ENCODE measurements around the gene CDK3. TPM values are rescaled to one million over a fixed set of nuclear protein-coding genes. Genes with fewer than 3 reads are reported as not detected.
"Not testable (repeated sequence)": the region's sequence is repeated elsewhere in the genome, so short reads cannot be mapped to it uniquely, and the experiment has no call there.

Gene CDK3
- total and polyA plus RNA-seq, 4 donors, result 1.5 to 6.3 (median 2.6) TPM

DNA sequence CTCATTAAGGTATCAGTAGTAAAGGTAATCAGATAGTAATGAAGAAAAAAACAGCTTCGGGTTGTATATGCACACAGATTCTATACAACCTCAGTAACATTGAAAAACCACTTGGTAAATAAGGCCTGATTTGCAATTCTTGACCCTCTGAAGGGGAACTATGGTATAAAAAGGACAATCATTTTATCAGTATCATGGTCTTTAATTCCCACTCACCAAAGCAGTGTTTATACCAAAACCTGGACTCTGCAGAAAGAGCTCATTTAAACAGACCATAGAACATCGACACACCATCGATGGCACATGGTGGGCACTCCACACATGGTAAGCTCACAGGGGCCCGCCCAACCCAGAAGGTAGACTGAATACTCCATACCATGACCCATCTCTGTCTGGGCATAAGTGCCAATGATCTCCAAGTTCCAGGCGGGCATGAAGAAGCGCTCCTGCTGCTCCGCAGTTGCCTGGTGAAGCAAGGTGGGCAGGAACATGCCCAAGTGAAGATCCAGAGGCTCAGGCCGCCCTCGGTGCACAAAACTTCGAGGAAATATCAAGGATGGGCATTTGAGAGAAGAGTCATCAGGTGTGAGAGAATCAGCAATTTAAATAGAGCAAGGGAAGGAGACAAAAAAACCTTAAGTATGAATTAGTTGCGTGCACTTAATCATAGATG, 40.7 kb upstream of the CDK3 start:
- peaks cover 8 to 34% (median 23%) of the 10 kb centered on the region in 4 donors for H3K4me1 ChIP-seq (ENCODE audit: control insufficient read depth in 4 of 4, insufficient read depth in 4 of 4, low read length in 3 of 4)
- H3K36me3 ChIP-seq (ENCODE audit: control insufficient read depth in 4 of 4, insufficient read depth in 3 of 4, low read depth in 1 of 4, low read length in 3 of 4), result peaks cover 7 to 22% (median 16%) of the 10 kb centered on the region in 4 donors
- H3K27ac ChIP-seq (ENCODE audit: low read depth in 1 of 2, low read length in 2 of 2), result peak overlapping the region in 1 of 2 donors; percentile 29
- H3K27me3 ChIP-seq (ENCODE audit: control insufficient read depth in 4 of 4, insufficient read depth in 4 of 4, low read length in 3 of 4), result no peaks in the 10 kb centered on the region
- no peaks in the 10 kb centered on the region for H3K9me3 ChIP-seq (ENCODE audit: control insufficient read depth in 4 of 4, low read length in 3 of 4)
- TF ChIP-seq ZBTB33 (IDR thresholded peaks at IDR 0.05) (no peak), HNF4G (IDR thresholded peaks at IDR 0.05) (no peak), FOXA2 (IDR thresholded peaks at IDR 0.05) (no peak), TAF1 (conservative IDR thresholded peaks at IDR 0.05) (no peak), JUND (IDR thresholded peaks at IDR 0.05) (no peak), YY1 (IDR thresholded peaks at IDR 0.05) (no peak), NR2F2 (IDR thresholded peaks at IDR 0.05) (no peak), CTCF (IDR thresholded peaks at IDR 0.05; ENCODE audit: low read depth, low read length, missing input control) (no peak), MAX (IDR thresholded peaks at IDR 0.05) (no peak), GABPA (IDR thresholded peaks at IDR 0.05 in 1 of 2, conservative IDR thresholded peaks at IDR 0.05 in 1 of 2) (no peak), SP1 (IDR thresholded peaks at IDR 0.05) (no peak)
- no peak for DNase-seq (ENCODE audit: low spot score)
- H3K4me3 ChIP-seq (ENCODE audit: low read depth in 1 of 3, low read length in 3 of 3), result no peak overlapping the region
- WGBS, result 91% methylated on average over 11 of the region's 11 CpGs
- no peak overlapping the region for H3K9ac ChIP-seq (ENCODE audit: low read depth in 1 of 2, low read length in 2 of 2)

- TF ChIP-seq FOXA1 (IDR thresholded peaks at IDR 0.05), result no peak
- no peak for TF ChIP-seq ZBTB33 (IDR thresholded peaks at IDR 0.05)
- TF ChIP-seq SP1 (IDR thresholded peaks at IDR 0.05), result no peak
- TF ChIP-seq YY1 (IDR thresholded peaks at IDR 0.05), result no peak
- TF ChIP-seq RAD21 (IDR thresholded peaks at IDR 0.05), result no peak
- TF ChIP-seq JUND (IDR thresholded peaks at IDR 0.05), result no peak
- no peak for TF ChIP-seq RXRA (IDR thresholded peaks at IDR 0.05)
- TF ChIP-seq, protein P1, sequence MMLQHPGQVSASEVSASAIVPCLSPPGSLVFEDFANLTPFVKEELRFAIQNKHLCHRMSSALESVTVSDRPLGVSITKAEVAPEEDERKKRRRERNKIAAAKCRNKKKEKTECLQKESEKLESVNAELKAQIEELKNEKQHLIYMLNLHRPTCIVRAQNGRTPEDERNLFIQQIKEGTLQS (IDR thresholded peaks at IDR 0.05), result no peak
- TF ChIP-seq TAF1 (conservative IDR thresholded peaks at IDR 0.05), result no peak
- TF ChIP-seq CTCF (IDR thresholded peaks at IDR 0.05; ENCODE audit: low read depth, low read length, missing input control), result no peak
- no peak for TF ChIP-seq HNF4G (IDR thresholded peaks at IDR 0.05)
These were observed 35.2 kb upstream of the CDK3 start for GRCh38 chr17:75965468-75965867.

GRCh38 chr17:75969044-75969443, 31.6 kb upstream of the CDK3 start:
- Histone ChIP-seq H3K27ac (ENCODE audit: low read depth in 1 of 2, low read length in 2 of 2) (peak overlapping the region in 1 of 2 donors; percentile 7), H3K36me3 (ENCODE audit: control insufficient read depth in 4 of 4, insufficient read depth in 3 of 4, low read depth in 1 of 4, low read length in 3 of 4) (peaks cover 8 to 22% (median 15%) of the 10 kb centered on the region in 4 donors), H3K4me1 (ENCODE audit: control insufficient read depth in 4 of 4, insufficient read depth in 4 of 4, low read length in 3 of 4) (peaks cover 2 to 34% (median 16%) of the 10 kb centered on the region in 4 donors)
- 91% methylated on average over 10 of the region's 10 CpGs for WGBS
- H3K9me3 ChIP-seq (ENCODE audit: control insufficient read depth in 4 of 4, low read length in 3 of 4); H3K27me3 ChIP-seq (ENCODE audit: control insufficient read depth in 4 of 4, insufficient read depth in 4 of 4, low read length in 3 of 4); H3K9ac ChIP-seq (ENCODE audit: low read depth in 1 of 2, low read length in 2 of 2); H3K4me3 ChIP-seq (ENCODE audit: low read depth in 1 of 3, low read length in 3 of 3); DNase-seq (ENCODE audit: low spot score): not testable (repeated sequence)

More at GRCh38 chr17:75965468-75965867, 35.2 kb upstream of the CDK3 start:
- Histone ChIP-seq H3K27me3 (ENCODE audit: control insufficient read depth in 4 of 4, insufficient read depth in 4 of 4, low read length in 3 of 4) (no peaks in the 10 kb centered on the region), H3K4me1 (ENCODE audit: control insufficient read depth in 4 of 4, insufficient read depth in 4 of 4, low read length in 3 of 4) (peaks cover 3 to 25% (median 8%) of the 10 kb centered on the region in 4 donors), H3K9ac (ENCODE audit: low read depth in 1 of 2, low read length in 2 of 2) (no peak overlapping the region), H3K36me3 (ENCODE audit: control insufficient read depth in 4 of 4, insufficient read depth in 3 of 4, low read depth in 1 of 4, low read length in 3 of 4) (peaks cover 3 to 19% (median 8%) of the 10 kb centered on the region in 4 donors), H3K27ac (ENCODE audit: low read depth in 1 of 2, low read length in 2 of 2) (no peak overlapping the region), H3K4me3 (ENCODE audit: low read depth in 1 of 3, low read length in 3 of 3) (no peak overlapping the region), H3K9me3 (ENCODE audit: control insufficient read depth in 4 of 4, low read length in 3 of 4) (no peaks in the 10 kb centered on the region)
- no peak for DNase-seq (ENCODE audit: low spot score)
- 94% methylated on average over 6 of the region's 6 CpGs for WGBS
